Endometrial microvascular endothelial cells (primary cell): Measurements from ENCODE around the gene EMC1. TPM values are rescaled to one million over a fixed set of nuclear protein-coding genes. Genes with fewer than 3 reads are reported as not detected.
"Not testable (repeated sequence)": the region's sequence is repeated elsewhere in the genome, so short reads cannot be mapped to it uniquely, and the experiment has no call there.

Experiments
- in situ Hi-C: cut with HindIII; loops from 2 replicates; pipeline ENCODE4 v1.10.0; 2017; ENCODE audit warnings: low sequenced_read_pairs, low pct_unique_long_range_greater_than_20kb; ENCODE audit errors: inconsistent ontology term
- total RNA-seq: library from RNA; depleted of rRNA; stranded (reverse); fragments of >200 nt; gene quantifications from one replicate; pipeline ENCODE4 v1.2.3, GENCODE V29; 2015; ENCODE audit errors: inconsistent ontology term

Gene EMC1
- total RNA-seq, 1 donor from 2014 or later: 85.6 TPM

DNA sequence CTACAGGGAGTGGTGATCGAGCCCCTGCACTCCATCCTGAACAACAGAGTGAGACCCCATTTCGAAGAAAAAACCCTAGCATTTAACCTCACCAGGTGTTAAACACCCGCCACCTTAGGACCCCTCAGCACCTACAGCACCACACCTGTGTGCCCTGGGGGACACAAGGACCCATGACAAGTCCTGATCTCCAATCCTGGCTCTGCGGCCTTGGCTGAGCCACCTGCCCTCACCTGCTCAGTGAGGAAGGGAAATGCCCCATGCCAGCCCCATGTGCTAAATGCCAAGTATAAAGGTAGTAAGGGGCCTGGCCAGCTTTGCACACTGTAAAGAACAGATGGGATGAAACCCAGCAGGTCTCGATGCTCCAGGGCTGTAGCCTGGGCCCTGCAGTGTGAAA, 11.4 kb upstream of the EMC1 start:
- in situ Hi-C loops: no loop called here

DNA sequence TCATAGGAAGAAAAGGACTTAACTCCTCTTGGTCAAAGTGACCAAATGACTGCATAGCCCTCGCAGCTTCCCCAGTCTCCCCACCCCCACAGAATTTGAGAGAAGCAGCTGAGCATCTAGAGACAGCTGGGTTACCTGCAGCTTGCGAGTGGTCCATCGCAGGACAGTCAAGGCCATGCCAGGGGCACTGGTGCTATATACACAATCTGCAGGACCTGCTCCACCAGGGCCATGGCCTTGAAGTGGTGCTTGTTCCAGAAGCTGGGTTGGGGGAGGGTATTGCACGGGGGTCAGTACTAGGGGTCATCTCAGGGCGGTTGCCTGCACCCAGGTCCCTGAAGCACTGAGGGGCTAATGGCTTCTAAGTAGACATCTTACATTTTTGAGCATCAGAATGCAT, 10.7 kb upstream of the EMC1 start:
- in situ Hi-C loops: no loop called here

DNA sequence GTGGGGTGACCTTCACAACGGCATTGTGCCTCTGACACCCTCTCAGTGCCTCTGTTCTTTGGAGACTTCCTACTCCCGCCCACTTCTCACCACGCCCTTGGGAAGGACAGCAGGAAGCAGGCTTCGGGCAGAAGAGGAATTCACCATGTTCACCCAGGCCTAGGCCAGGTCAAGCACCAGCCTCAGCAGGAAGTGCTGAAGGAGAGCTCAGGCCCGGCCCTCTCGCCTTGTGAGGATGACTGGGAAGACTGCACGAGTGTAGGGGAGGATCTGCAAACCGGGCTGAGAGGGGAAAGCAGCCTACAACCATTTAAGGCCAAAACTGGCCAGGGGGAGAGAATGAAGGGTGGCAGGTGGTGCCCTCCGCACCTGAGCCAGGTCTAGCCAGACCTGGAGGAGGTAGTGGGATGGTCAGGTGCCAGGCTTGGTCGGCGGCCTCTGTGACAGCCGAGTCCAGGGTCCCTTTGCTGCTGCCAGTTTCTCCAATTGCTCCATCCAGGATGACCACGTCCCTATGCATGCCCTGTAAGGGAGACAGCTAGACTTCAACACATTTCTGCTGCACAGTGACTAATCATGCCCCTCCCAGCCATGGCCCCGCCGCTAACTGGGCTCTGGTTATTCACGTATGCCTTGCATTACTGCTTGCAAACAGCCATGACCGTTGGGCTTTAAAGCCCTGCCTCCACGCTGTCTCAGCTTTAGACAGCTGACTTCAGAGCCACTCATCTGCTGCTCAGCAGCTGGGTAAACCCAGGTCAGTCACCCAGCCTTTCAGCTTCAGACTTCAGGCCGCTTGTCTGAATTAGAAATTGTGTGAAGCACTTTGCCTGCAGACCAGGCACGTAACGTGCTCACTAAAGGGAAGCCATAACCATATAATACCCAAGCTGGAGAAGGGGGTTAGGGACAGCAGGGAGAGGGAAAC, 9.2 kb upstream of the EMC1 start:
- in situ Hi-C loops: no loop called here

DNA sequence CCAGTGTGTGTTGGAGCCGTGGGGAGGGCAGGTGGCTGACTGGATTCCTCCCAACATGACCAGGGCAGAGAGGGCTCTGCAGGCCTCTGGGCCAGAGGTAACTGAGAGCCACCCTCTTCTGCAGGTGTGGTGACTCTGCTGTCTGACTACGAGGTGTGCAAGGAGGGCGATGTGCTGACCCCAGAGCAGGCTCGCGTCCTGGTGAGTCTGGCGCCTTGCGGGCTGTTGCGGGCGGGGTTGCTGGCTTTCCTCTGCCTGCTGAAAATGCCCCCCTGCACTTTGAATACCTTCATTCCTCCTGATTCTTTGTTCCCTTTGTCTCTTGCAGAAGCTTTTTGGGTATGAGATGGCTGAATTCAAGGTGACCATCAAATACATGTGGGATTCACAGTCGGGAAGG, 7.0 kb upstream of the EMC1 start:
- in situ Hi-C loops: no loop called here

DNA sequence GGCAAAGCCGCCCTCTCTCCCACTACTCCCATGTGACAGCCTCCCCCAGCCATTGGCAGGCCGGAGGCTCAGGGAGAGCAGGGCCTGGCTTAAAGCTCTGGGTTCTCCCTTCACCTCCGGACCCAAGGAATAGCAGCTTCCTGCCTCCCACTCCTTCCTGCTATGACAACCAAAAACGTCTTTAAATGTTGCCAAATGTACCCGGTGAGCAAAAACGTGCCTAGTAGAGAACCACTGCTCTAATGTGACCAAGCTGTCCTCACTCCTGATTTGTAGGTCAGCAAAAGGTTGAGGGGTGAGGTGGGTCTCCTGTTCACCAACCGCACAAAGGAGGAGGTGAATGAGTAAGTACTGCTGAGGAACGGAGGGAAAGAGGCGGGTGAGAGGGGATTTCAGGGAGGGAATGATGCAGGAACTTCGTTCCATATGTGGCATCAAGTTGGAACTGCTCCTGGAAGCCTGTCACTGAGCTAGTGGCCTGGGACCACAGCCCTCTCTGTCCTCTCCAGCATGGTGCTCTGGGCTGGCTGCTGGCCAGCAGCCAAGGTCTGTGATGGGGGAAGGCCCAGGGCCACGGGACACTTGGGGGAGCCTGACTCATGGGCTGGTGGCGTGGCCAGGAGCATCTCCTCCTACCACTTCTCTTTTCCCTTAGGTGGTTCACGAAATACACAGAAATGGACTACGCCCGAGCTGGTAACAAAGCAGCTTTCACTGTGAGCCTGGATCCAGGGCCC, 6.0 kb upstream of the EMC1 start:
- in situ Hi-C loops: no loop called here

DNA sequence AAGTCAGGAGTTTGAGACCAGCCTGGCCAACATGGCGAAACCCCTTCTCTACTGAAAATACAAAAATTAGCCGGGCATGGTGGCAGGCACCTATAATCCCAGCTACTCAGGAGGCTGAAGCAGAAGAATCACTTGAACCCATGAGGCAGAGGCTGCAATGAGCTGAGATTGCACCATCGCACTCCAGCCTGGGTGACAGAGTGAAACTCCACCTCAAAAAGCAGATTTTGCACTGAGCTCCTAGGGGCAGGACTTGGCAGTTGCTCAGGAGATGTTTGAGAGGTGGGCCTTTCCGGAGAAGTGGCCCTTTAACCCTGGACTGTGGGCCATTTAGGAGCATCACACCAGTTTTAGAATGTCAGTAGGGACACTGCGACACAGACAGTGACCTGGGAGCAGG, 5.0 kb upstream of the EMC1 start:
- in situ Hi-C loops: not testable (repeated sequence)

DNA sequence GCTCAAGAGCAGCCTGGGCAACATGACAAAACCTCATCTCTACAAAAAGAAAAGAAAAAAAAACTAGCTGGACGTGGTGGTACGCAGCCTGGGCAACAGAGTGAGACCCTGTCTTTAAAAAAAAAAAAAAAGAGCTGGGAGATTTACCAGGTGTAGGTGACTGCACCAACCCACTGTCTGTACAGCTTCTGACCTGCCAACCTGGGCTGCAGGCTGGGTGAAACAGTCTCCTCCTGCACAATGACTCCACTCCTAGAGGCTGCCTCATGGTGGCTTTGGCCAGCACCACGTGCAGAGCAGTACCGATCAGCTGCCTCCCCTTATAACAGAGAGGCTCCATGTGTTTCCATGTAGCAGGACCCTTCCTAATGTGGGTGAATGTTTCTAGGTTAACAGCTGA, 4.0 kb upstream of the EMC1 start:
- in situ Hi-C loops: no loop called here

DNA sequence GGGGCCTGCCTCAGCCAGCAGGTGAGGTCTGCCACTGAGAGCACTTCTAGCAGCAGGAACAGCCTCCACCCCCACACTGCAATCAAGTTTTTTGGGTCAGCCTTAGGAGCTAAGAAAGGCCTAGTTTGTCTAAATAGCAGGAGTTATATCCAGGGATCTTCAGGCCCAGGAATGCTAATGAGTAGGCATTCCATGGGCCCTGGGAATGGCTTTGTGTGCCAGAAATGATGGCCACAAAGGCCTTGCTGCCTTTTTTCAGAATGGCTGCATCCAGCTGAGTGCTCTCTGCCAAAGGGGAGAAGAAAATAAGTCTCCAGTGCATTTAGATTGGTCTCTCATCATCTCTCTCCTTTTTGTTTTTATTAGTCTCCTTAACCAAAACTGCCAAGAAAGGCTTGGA, 3.1 kb upstream of the EMC1 start:
- in situ Hi-C loops: no loop called here

DNA sequence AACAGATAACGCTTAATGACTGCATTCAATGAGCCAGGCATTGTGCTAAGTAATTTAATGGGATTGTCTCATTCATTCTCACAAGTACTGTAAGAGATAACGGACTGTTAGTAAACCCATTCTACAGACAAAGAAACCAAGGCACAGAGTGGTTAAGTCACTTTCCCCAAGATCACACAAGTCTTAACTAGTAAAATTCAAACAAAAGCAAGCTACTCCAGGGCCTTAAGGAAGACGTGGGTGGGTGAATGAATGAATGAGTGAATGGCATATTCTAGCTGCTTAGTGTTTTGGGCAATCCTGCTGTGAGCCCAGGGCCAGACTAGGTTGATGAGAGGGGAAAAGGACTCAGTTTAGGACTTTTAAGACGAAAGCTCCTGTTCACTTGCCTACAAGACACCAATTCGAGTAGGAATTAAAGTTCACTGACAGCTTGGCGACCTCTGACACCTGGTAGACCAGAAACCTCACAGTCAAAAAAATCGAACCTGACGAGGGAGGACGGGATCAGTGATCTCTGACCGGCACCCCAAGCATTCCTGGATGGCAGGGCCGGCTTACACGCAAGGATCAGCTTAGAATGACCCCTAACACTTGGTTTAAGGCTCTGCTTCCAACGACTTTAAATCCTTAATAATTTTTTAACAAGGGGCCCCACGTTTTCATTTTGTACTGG, 557 bp downstream of the EMC1 start:
- in situ Hi-C loops: no loop called here

DNA sequence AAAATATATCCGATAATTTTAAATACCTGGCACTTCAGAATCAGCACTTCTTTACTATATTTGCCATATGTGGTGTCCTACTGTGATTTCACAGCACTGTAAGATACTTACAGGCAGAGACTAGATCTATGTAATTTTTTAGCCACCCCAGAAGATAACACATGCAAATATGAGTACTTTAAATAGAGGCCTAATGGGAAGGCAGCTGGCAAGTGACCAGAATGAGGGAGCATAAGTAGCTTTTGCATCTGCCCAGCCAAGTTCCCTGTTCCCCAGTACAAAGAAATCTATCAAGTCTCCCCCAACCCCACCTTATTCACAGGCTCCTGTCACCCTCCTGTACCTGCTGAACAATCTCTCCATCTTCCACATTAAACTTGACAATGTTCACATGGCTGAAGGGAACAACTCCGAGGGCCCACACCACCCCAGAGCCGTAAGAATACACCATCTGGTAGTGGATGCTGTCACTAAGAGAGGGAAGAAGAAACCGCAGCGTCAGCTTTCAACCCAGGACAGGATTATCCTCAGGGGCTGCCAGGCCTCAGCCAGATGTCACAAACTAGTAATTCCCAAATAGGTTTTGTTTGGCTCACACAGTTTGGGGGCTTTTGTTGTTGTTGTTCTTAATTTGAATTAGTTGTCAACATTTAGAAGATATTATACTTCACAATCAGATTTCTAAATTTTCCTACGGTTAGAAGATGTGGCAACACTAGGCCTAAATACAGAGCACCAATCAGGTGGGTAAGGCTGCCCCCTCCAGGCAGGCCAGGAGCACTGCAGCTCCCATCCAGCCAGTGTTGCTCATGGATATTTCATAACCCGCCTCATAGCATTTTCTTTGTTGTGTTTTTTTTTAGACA, 10.4 kb downstream of the EMC1 start:
- in situ Hi-C loops: no loop called here

DNA sequence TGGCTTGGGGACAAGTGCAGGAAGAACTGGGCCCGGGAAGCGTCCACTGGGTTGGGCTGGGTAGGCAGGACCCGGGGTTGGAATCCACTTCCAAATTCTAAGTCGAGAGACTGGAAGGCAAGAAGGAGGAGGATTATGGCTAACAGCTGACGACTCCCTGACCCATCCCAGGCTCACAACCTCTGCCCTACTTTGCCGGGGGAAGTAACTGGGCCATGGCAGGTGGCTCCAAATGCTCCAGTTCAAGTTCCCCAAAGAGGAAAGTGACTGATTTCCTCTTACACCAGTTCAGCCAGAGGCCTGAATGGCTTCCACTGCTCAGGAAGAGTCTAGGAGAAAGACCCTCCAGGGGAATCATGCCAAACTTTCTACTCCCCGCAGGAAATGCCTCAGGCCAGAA, 11.4 kb downstream of the EMC1 start:
- in situ Hi-C loops: no loop called here

DNA sequence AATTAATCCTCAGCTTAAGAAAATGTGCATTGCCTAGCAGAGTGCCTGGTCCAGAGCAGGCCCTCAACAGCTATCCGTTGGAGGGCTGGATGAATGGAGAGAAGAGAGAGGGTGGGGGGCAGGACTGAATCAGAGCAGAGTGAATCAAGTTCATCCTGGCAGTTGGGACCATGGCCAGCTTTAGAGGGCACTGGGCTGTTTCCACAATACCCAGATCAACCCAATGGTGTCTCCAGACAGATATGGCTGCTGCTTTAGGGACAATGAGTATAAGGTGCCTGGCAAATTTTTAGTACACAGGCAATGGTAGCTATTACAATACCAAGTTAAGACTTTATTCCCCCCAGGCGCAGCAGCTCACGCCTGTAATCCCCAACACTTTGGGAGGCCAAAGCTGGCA, 17.1 kb downstream of the EMC1 start:
- in situ Hi-C loops: no loop called here

DNA sequence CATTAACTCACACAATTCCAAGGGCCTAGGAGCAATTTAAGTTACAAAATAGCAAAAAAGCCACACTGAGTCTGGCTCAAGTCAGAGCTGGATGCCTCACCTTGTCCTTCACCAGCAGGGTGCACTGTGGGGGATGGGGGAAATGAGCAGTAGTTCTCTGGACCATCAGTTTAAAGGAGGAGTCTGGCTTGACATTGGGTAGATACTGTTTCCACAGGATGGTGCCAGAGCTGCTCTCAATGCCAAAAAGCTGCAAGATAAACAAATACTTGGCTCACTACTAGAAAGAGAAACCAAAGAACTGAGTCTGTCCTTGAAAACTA, 18.8 kb downstream of the EMC1 start:
- in situ Hi-C loops: no loop called here

DNA sequence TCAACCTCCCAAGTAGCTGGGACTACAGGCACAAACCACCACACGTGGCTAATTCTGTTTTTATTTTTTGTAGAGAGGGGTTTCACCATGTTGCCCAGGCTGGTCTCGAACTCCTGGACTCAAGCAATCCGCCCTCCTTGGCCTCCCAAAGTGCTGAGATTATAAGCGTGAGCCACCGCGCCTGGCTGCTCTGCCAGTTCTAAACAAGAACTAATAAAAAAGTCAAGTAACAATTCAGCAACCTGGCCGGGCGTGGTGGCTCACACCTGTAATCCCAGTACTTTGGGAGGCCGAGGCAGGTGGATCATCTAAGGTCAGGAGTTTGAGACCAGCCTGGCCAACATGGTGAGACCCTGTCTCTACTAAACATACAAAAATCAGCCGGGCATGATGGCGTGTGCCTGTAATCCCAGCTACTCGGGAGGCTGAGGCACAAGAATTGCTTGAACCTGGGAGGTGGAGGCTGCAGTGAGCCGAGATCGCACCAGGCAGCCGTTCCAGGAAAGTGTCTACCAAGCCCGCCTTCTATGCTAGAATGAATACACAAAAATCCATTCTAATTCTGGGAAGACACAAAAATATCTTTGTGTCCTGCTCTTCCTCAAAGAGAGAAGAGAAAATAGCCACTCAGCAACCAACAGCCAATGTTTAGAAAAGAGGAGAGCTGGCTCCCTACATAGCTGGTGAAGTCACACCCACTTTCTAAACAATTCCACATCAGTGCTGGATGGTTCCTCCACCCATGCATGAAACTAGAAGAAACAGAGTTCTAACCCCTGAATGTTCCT, 19.4 kb downstream of the EMC1 start:
- in situ Hi-C loops: not testable (repeated sequence)

DNA sequence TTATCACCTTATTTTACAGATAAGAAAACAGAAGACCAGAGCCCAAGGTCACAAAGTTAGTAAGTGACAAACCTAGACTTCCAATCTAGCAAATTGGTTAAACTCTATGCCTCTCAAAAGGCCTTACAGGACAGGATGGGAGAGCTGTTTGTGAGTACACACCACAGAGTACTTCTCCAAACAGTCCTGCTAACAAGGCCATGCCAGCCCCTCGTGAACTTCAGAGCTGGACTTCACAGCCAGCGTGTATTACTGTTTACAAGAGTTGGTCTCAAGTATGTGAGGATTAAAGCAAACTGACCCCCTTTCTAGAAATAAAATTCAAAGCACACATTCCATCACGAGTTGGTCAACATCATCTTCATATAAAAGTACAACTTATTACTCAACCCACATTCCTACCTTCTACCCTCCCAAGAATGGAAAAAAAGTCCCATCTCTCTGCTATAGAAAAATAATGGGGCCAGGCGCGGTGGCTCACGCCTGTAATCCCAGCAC, 21.4 kb downstream of the EMC1 start:
- in situ Hi-C loops: no loop called here

DNA sequence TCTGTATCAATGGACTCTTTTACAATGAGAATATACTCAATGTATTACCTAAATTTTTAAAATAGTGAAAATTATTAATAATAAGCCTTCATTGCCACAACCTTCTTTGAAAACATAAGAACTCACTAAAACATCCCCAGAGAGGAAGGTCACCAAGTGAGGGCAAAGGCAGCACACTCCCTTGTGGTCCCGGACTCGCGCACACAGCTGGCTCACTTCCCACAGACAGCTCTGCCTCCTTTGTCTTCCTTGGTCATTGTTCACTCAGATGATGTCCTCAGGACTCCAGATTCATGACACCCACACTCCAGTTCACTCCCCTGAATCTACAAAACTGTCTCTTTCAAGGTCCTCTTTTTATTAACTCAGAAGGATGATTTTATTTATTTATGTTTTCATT, 22.1 kb downstream of the EMC1 start:
- in situ Hi-C loops: no loop called here

DNA sequence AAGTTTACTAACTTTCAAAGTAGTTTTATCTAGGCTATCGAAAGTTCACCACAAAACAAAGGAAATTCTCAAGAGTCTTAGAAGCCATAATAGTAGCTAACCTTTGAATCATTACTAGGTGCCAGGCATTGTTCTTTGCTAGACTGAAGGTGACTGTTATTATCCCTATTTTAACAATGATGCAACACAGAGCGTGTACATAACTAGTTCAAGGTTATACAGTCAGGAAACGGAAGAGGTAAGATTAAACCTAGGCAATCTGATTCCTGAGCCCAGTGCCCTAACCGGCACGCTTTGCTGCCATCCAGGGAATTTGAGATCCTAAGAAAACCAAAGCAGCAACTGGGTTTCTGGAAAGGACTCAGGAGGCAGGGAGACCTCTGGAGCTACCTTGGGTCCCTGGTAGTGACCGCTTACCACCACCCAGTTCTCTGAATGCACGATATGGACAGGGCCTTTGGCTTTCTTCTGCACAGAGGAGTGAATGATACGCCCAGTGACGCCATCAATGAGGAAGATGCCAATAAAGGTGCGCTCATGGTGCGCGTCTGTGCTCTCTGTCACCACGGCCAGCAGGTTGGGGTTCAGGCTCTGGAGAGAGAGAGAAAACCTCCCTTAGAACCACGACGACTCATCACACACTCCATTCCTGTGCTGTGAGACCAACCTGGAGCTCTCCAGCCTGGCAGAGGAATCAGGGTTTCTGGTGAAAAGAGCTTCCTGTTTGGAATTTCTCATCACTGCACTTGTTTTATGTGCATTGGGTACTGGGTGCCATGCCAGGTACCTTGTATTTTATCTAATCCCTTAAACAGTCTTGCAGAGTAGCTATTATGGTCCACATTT, 28.1 kb downstream of the EMC1 start:
- in situ Hi-C loops: no loop called here
